K562 (cell line): Measurements from ENCODE around the gene LRRC74B. TPM values are rescaled to one million over a fixed set of nuclear protein-coding genes. Genes with fewer than 3 reads are reported as not detected.

Source experiments
- ATAC-seq: fragments of 200-7000 bp; cut with Tn5 transposase; 3 replicates; pipeline ENCODE4 v1.9.1; 2020; ENCODE audit warnings: moderate library complexity
- BruUV-seq: library from RNA; stranded (reverse); fragments of 400-500 nt; replicated peaks from 2 replicates; lab custom pipeline; 2021; lab: Mats Ljungman, UMichigan
- CTCF ChIA-PET: fragments of 300-600 bp; formaldehyde crosslinking; extraction: SDS; loops from one replicate; lab custom pipeline; 2021; ENCODE audit warnings: low intra/inter-chr PET ratio; lab: Yijun Ruan, JAX
- POLR2A ChIA-PET: fragments of 300-600, 350-650 bp; sonication (Branson Sonifier 250); formaldehyde crosslinking; extraction: SDS; loops from one replicate; lab custom pipeline; 2021; ENCODE audit warnings: antibody characterized with exemption, inconsistent platforms; lab: Yijun Ruan, JAX
- DNase-seq, 4 experiments: peaks; one replicate each; pipeline versions ENCODE4 v3.0.0 to v3.0.0-alpha.2; 2011 to 2018; ENCODE audit warnings: low spot score in 3 of 4, mixed read lengths in 3 of 4; ENCODE audit errors: extremely low read depth in 1 of 4
- FAIRE-seq: peaks from 2 replicates; lab custom pipeline; 2011; peaks lifted over from hg19 to GRCh38; lab: Jason Lieb, UNC
- H2AFZ ChIP-seq: 2 replicates; pipeline ENCODE4 v1.6.0; 2011; ENCODE audit warnings: low read depth, low read length, control low read depth, inconsistent platforms
- H3K27ac ChIP-seq: fragments of 200-600 bp; 3 replicates; pipeline ENCODE4 v1.8.0; 2011; ENCODE audit warnings: low read depth, mild to moderate bottlenecking, control low read depth, inconsistent platforms, low read length, moderate library complexity, mixed read lengths; ENCODE audit errors: extremely low read depth
- H3K27me3 ChIP-seq, 2 experiments: fragments of 300-600 bp in 1 of 2; 2 replicates in 1 of 2; 3 replicates in 1 of 2; pipeline versions ENCODE4 v1.6.0 to v1.8.0; 2011; ENCODE audit warnings: inconsistent platforms in 2 of 2, low read length in 2 of 2, mild to moderate bottlenecking in 1 of 2, mixed read lengths in 1 of 2, moderate library complexity in 1 of 2; ENCODE audit not compliant: control insufficient read depth in 2 of 2, insufficient read depth in 2 of 2
- H3K36me3 ChIP-seq: fragments of 300-600 bp; 3 replicates; pipeline ENCODE4 v1.8.0; 2011; ENCODE audit warnings: mild to moderate bottlenecking, low read length, inconsistent platforms; ENCODE audit not compliant: control insufficient read depth, insufficient read depth
- H3K4me1 ChIP-seq, 2 experiments: fragments of 200-600 bp in 1 of 2; replicated peaks in 1 of 2; 2 replicates in 1 of 2; 3 replicates in 1 of 2; pipeline versions ENCODE4 v1.5.1 to v1.8.0; 2011; ENCODE audit warnings: inconsistent platforms in 2 of 2, low read length in 2 of 2, mild to moderate bottlenecking in 1 of 2, mixed read lengths in 1 of 2, moderate library complexity in 1 of 2; ENCODE audit not compliant: control insufficient read depth in 2 of 2, insufficient read depth in 2 of 2
- H3K4me2 ChIP-seq: 2 replicates; pipeline ENCODE4 v1.6.1; 2011; ENCODE audit warnings: low read length, control low read depth, inconsistent platforms, mixed read lengths; ENCODE audit not compliant: insufficient read depth
- H3K4me3 ChIP-seq: fragments of 200-600 bp; sonication (generic), shearing (Covaris generic); 2 replicates; pipeline ENCODE4 v1.5.1; 2016; ENCODE audit warnings: control low read depth, inconsistent platforms
- H3K79me2 ChIP-seq: fragments of 200-600 bp; 3 replicates; pipeline ENCODE4 v1.8.0; 2011; ENCODE audit warnings: low read length, inconsistent platforms; ENCODE audit not compliant: control insufficient read depth, insufficient read depth
- H3K9ac ChIP-seq, 2 experiments: 2 replicates each; pipeline versions ENCODE4 v1.6.0 to v1.6.1; 2011; ENCODE audit warnings: low read depth in 2 of 2, low read length in 2 of 2, control low read depth in 1 of 2, inconsistent platforms in 1 of 2, mild to moderate bottlenecking in 1 of 2, mixed read lengths in 1 of 2; ENCODE audit not compliant: insufficient read depth in 1 of 2
- H3K9me1 ChIP-seq: one replicate; pipeline ENCODE4 v1.6.0; 2011; ENCODE audit warnings: inconsistent platforms, mild to moderate bottlenecking, low read length, moderate library complexity; ENCODE audit not compliant: control insufficient read depth, insufficient read depth
- H3K9me3 ChIP-seq: replicated peaks from 2 replicates; pipeline ENCODE4 v1.5.1; 2011; ENCODE audit warnings: low read depth, low read length, inconsistent platforms; ENCODE audit not compliant: control insufficient read depth, insufficient read depth
- H4K20me1 ChIP-seq: replicated peaks from 2 replicates; pipeline ENCODE4 v1.6.1; 2011; ENCODE audit warnings: low read length, inconsistent platforms, mixed read lengths; ENCODE audit not compliant: control insufficient read depth, insufficient read depth
- CBX3 ChIP-seq, 2 experiments: IDR thresholded peaks; 1 replicate in 1 of 2; 2 replicates in 1 of 2; pipeline ENCODE4 v1.6.1; 2012; ENCODE audit warnings: inconsistent platforms in 2 of 2, low read length in 2 of 2, borderline replicate concordance in 1 of 2, control low read depth in 1 of 2
- STAG1 ChIP-seq: sonication (generic); formaldehyde crosslinking; IDR thresholded peaks from 2 replicates; pipeline ENCODE4 v1.5.0; 2020; ENCODE audit warnings: missing genetic modification reagents, borderline replicate concordance
- ZBTB7A ChIP-seq: IDR thresholded peaks from 2 replicates; pipeline ENCODE4 v1.6.1; 2011; ENCODE audit warnings: low read depth, mild to moderate bottlenecking, low read length, moderate library complexity, borderline replicate concordance; ENCODE audit not compliant: control insufficient read depth
- WGBS: fragments of 100-300 bp; shearing (Covaris generic); methylation state at CpG from one replicate; pipeline ENCODE4 v1.1.6; 2016; ENCODE audit warnings: low coverage, mixed read lengths; ENCODE audit not compliant: insufficient coverage; ENCODE audit errors: missing lambda C conversion rate; 5-methylcytosine and 5-hydroxymethylcytosine counted together
- in situ Hi-C: fragments of 300-500 bp; cut with MboI; formaldehyde crosslinking; loops from 4 replicates; pipeline ENCODE4 v1.15.0; 2018; ENCODE audit warnings: inconsistent platforms, mixed read lengths
- intact Hi-C: fragments of 100-400 bp; cut with micrococcal nuclease; formaldehyde crosslinking; loops from 2 replicates; pipeline ENCODE4 v1.14.2; 2022
- polyA plus RNA-seq, 8 experiments: library from polyadenylated mRNA; depleted of rRNA in 4 of 8; stranded (reverse) in 5 of 8; unstranded in 3 of 8; fragments of >200 nt; fragmentation: Nextera tagmentation in 2 of 8; fragmentation: Illumina TruSeq in 1 of 8; extraction: Ambion mirVana in 2 of 8; extraction: Trizol in 1 of 8; gene quantifications; 2 replicates each; pipeline versions ENCODE4 v1.2.1 to v1.2.3, GENCODE V29; 2011 to 2014; ENCODE audit warnings: inconsistent platforms in 1 of 8, missing spikeins in 1 of 8
- total RNA-seq, 7 experiments: library from RNA; depleted of rRNA in 6 of 7; stranded (reverse); fragments of >200 nt in 6 of 7; fragmentation: Illumina TruSeq in 2 of 7; extraction: Trizol in 2 of 7; gene quantifications; 2 replicates each; pipeline versions ENCODE4 v1.2.1 to v1.2.3, GENCODE V29; 2011 to 2021; ENCODE audit warnings: low replicate concordance in 1 of 7
- TF ChIP-seq, protein P1 (sequence below): sonication (generic); IDR thresholded peaks from 2 replicates; pipeline ENCODE4 v1.6.1; 2016
- TF ChIP-seq, protein P2 (sequence below): fragments of 450-650 bp; formaldehyde crosslinking; IDR thresholded peaks from 2 replicates; pipeline ENCODE4 v1.4.0; 2022; ENCODE audit warnings: missing genetic modification characterization
- TF ChIP-seq, protein P3 (sequence below): sonication (generic); formaldehyde crosslinking; IDR thresholded peaks from 2 replicates; pipeline ENCODE4 v1.9.0; 2022; ENCODE audit warnings: mild to moderate bottlenecking, missing genetic modification reagents
- TF ChIP-seq, protein P4 (sequence below): sonication (generic); formaldehyde crosslinking; IDR thresholded peaks from 2 replicates; pipeline ENCODE4 v1.8.0; 2022; ENCODE audit warnings: mild to moderate bottlenecking, missing genetic modification reagents
- TF ChIP-seq, protein P5 (sequence below): sonication (generic); formaldehyde crosslinking; IDR thresholded peaks from 2 replicates; pipeline ENCODE4 v1.8.0; 2022; ENCODE audit warnings: missing genetic modification reagents, mild to moderate bottlenecking, moderate library complexity, borderline replicate concordance

Gene LRRC74B
- total and polyA plus RNA-seq, 9 of the 15 experiments (the other 6 are each of a cell fraction or from before 2014, with no cell fraction given) = not detected

DNA sequence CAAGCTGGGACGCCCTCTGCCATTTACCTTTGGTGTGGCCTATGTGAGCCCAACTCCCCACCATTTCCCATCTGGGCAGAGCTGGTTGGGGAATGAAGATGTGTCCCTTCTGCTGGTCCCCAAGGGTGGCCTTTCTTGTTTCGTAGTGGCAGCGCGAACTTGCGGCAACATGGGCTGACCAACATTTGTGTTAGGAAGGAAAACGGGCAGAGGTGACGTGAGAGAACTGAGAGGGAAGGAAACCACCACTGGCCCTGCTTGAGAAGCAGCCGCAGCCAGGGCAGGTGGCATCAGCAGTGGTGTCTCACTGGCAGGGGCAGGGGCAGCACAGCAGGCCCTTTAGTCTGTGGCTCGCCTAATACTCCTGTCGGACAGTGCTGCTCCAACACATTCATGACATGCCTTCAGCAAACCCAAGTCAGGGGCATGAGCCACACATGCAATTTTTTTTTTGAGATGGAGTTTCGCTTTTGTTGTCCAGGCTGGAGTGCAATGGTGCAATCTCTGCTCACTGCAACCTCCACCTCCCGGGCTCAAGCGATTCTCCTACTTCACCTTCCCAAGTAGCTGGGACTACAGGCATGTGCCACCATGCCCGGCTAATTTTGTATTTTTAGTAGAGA, 29.9 kb downstream of the LRRC74B start (continued):
- TF ChIP-seq, protein P1, sequence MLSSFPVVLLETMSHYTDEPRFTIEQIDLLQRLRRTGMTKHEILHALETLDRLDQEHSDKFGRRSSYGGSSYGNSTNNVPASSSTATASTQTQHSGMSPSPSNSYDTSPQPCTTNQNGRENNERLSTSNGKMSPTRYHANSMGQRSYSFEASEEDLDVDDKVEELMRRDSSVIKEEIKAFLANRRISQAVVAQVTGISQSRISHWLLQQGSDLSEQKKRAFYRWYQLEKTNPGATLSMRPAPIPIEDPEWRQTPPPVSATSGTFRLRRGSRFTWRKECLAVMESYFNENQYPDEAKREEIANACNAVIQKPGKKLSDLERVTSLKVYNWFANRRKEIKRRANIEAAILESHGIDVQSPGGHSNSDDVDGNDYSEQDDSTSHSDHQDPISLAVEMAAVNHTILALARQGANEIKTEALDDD = no peak

DNA sequence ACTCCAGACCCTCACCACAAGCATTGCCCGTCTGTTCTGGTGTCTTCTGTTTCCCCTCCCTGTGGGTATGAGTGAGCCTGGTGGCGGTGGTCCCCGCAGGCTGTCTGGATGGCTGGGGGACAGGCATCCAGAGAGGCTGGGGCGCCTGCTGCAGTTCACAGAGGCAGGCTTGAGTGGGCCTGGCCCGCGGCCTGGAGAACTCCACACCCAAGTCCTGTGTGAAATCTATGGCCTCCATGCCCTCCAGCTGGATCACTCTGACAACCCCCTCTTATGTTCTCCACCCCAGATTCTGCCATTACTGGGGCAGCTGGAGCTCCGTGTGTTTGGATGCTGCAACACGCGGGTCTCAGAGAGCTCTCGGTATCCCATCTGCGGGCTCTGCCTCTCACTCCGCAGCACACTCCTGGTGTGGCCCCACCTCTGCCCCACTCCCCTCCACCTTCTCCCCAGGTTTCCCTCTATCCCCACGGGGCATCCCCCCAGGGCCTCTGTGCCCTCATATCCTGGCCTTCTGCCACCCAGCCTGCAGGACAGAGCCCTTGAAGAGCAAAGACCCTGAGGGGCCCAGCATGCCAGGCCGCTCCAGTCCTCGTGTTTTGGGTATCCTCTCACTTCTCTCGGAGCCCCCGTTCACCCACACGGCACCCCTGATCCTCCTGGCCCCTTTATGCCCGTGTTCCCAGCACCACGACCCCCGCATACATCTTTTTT, 31.3 kb downstream of the LRRC74B start:
- H3K9me1 ChIP-seq = no peaks in the 10 kb centered on the region
- intact Hi-C loops (no loop called here), in situ Hi-C loops (no loop called here)
- POLR2A ChIA-PET = interaction anchor here (0.5 to 4.1 kb wide), 13 partner anchors 9 to 1970 kb away, joined by 3 to 51 read pairs (median 4); no protein-coding TSS in a partner anchor
- H3K4me2 ChIP-seq = no peak overlapping the region
- WGBS = 7% methylated on average over 21 of the region's 21 CpGs
- peak overlapping the region in 1 of 2 experiments; percentile 12; a peak in 2 of 4 replicates for H3K9ac ChIP-seq
- CTCF ChIA-PET = no interaction called here
- FAIRE-seq (no peak), ATAC-seq (peak; percentile 26), DNase-seq (peak in 1 of 4 experiments; percentile 47)
- peaks cover 0 to 25% of the 10 kb centered on the region in 2 experiments; a peak in 2 of 5 replicates for H3K4me1 ChIP-seq
- no peak overlapping the region for H3K4me3 ChIP-seq
- H3K9me3 ChIP-seq = no peaks in the 10 kb centered on the region
- H2AFZ ChIP-seq = no peak overlapping the region
- peaks cover 62 to 78% of the 10 kb centered on the region in 2 experiments for H3K27me3 ChIP-seq
- H3K79me2 ChIP-seq = no peaks in the 10 kb centered on the region
- no TSS peak for BruUV-seq
- H3K27ac ChIP-seq = no peak overlapping the region
- H4K20me1 ChIP-seq = peaks cover 9% of the 10 kb centered on the region
- H3K36me3 ChIP-seq = no peaks in the 10 kb centered on the region
- TF ChIP-seq CBX3 (IDR thresholded peaks at IDR 0.05; ENCODE audit: borderline replicate concordance in 1 of 2, low read length in 2 of 2) (peak in 1 of 2 experiments; percentile 48; a peak in 1 of 3 replicates), STAG1 (CRISPR knock-in tag) (peak; percentile 18; the same call in 1 of the 2 replicates), ZBTB7A (no peak)
- TF ChIP-seq, protein P2, sequence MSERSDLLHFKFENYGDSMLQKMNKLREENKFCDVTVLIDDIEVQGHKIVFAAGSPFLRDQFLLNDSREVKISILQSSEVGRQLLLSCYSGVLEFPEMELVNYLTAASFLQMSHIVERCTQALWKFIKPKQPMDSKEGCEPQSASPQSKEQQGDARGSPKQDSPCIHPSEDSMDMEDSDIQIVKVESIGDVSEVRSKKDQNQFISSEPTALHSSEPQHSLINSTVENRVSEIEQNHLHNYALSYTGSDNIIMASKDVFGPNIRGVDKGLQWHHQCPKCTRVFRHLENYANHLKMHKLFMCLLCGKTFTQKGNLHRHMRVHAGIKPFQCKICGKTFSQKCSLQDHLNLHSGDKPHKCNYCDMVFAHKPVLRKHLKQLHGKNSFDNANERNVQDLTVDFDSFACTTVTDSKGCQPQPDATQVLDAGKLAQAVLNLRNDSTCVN (CRISPR knock-in tag) = 0 out of 2 replicates have a peak, but pooled peaks have one; percentile 1
- TF ChIP-seq, protein P3, sequence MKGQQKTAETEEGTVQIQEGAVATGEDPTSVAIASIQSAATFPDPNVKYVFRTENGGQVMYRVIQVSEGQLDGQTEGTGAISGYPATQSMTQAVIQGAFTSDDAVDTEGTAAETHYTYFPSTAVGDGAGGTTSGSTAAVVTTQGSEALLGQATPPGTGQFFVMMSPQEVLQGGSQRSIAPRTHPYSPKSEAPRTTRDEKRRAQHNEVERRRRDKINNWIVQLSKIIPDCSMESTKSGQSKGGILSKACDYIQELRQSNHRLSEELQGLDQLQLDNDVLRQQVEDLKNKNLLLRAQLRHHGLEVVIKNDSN = peak; percentile 44; the same call in 1 of the 2 replicates
- TF ChIP-seq, protein P4, sequence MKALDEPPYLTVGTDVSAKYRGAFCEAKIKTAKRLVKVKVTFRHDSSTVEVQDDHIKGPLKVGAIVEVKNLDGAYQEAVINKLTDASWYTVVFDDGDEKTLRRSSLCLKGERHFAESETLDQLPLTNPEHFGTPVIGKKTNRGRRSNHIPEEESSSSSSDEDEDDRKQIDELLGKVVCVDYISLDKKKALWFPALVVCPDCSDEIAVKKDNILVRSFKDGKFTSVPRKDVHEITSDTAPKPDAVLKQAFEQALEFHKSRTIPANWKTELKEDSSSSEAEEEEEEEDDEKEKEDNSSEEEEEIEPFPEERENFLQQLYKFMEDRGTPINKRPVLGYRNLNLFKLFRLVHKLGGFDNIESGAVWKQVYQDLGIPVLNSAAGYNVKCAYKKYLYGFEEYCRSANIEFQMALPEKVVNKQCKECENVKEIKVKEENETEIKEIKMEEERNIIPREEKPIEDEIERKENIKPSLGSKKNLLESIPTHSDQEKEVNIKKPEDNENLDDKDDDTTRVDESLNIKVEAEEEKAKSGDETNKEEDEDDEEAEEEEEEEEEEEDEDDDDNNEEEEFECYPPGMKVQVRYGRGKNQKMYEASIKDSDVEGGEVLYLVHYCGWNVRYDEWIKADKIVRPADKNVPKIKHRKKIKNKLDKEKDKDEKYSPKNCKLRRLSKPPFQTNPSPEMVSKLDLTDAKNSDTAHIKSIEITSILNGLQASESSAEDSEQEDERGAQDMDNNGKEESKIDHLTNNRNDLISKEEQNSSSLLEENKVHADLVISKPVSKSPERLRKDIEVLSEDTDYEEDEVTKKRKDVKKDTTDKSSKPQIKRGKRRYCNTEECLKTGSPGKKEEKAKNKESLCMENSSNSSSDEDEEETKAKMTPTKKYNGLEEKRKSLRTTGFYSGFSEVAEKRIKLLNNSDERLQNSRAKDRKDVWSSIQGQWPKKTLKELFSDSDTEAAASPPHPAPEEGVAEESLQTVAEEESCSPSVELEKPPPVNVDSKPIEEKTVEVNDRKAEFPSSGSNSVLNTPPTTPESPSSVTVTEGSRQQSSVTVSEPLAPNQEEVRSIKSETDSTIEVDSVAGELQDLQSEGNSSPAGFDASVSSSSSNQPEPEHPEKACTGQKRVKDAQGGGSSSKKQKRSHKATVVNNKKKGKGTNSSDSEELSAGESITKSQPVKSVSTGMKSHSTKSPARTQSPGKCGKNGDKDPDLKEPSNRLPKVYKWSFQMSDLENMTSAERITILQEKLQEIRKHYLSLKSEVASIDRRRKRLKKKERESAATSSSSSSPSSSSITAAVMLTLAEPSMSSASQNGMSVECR (CRISPR knock-in tag) = 0 out of 2 replicates have a peak, but pooled peaks have one; percentile 24
- TF ChIP-seq, protein P5, sequence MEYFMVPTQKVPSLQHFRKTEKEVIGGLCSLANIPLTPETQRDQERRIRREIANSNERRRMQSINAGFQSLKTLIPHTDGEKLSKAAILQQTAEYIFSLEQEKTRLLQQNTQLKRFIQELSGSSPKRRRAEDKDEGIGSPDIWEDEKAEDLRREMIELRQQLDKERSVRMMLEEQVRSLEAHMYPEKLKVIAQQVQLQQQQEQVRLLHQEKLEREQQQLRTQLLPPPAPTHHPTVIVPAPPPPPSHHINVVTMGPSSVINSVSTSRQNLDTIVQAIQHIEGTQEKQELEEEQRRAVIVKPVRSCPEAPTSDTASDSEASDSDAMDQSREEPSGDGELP (CRISPR knock-in tag) = no peak
